ENCODE results near the gene PODXL2.

The PODXL2 gene

DNA sequence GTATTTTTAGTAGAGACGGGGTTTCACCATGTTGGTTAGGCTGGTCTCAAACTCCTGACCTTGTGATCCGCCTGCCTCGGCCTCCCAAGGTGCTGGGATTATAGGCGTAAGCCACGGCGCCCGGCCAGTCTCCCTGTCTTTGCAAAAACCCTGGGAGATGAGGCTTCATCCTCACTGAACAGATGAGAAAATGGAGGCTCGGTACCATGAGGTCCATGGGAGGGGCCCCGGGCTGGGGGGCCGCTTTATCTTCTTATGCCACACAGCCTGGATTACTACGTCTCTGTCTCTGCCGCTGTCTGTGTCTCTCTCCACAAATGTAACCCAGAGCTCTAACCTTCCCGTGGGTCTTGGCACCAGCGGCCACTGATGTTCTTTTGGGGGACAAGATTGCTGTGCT is 82.9 kb downstream of the PODXL2 start:
- no peak for TF ChIP-seq CTCF (IDR thresholded peaks at IDR 0.05)

- no peak for TF ChIP-seq CTCF (IDR thresholded peaks at IDR 0.05)
Observed at GRCh38 chr3:127712461-127712860, 83.5 kb downstream of the PODXL2 start.

GRCh38 chr3:127712881-127713771 is 84.1 kb downstream of the PODXL2 start:
- no peak for TF ChIP-seq CTCF (IDR thresholded peaks at IDR 0.05)

- TF ChIP-seq CTCF (IDR thresholded peaks at IDR 0.05), result no peak
Observed at GRCh38 chr3:127714125-127714571, 85.2 kb downstream of the PODXL2 start.

GRCh38 chr3:127714866-127715265 is 85.9 kb downstream of the PODXL2 start:
- TF ChIP-seq CTCF (IDR thresholded peaks at IDR 0.05), result no peak

- TF ChIP-seq CTCF (IDR thresholded peaks at IDR 0.05), result no peak
Observed at GRCh38 chr3:127715532-127715931, 86.5 kb downstream of the PODXL2 start.

- TF ChIP-seq CTCF (IDR thresholded peaks at IDR 0.05), result no peak
Observed at GRCh38 chr3:127716384-127716783, 87.4 kb downstream of the PODXL2 start.

Measured in LNCAP (cell line).